Measurements from ENCODE around the gene ROPN1L. TPM values are rescaled to one million over a fixed set of nuclear protein-coding genes. Genes with fewer than 3 reads are reported as not detected.

Gene ROPN1L
- total RNA-seq, 1 donor from 2014 or later: 0.77 TPM

GRCh38 chr5:10455277-10455670 is 13.6 kb downstream of the ROPN1L start:
- H3K27me3 ChIP-seq (ENCODE audit: insufficient read depth, low read length): no peaks in the 10 kb centered on the region
- DNase-seq (ENCODE audit: low read depth) (no peak), FAIRE-seq (no peak)
- H3K4me3 Mint-ChIP-seq (ENCODE audit: unreplicated experiment): no peak overlapping the region
- peaks cover 32% of the 10 kb centered on the region for H3K4me1 ChIP-seq (ENCODE audit: insufficient read depth, low read length)
- H3K36me3 ChIP-seq (ENCODE audit: insufficient read depth, low read length): no peaks in the 10 kb centered on the region
- H2AFZ ChIP-seq (ENCODE audit: low read depth, low read length): no peak overlapping the region
- no peaks in the 10 kb centered on the region for H4K20me1 ChIP-seq (ENCODE audit: insufficient read depth, low read length)
- peak overlapping the region; percentile 46 for H3K27ac ChIP-seq (ENCODE audit: low read depth, low read length)
- H3K4me2 ChIP-seq (ENCODE audit: low read length): peak overlapping the region; percentile 71
- no peaks in the 10 kb centered on the region for H3K79me2 ChIP-seq (ENCODE audit: insufficient read depth, low read length)
- peak overlapping the region; percentile 75 for H3K27ac Mint-ChIP-seq (ENCODE audit: unreplicated experiment)
- no peak overlapping the region for H3K4me3 ChIP-seq (ENCODE audit: insufficient read depth, low read depth, low read length)
- peak overlapping the region; percentile 61 for H3K9ac ChIP-seq (ENCODE audit: low read length)
- no peaks in the 10 kb centered on the region for H3K9me3 ChIP-seq (ENCODE audit: insufficient read depth, low read depth, low read length)
- H3K36me3 Mint-ChIP-seq (ENCODE audit: low read depth, unreplicated experiment): peaks cover 3% of the 10 kb centered on the region
- TF ChIP-seq, protein P1, sequence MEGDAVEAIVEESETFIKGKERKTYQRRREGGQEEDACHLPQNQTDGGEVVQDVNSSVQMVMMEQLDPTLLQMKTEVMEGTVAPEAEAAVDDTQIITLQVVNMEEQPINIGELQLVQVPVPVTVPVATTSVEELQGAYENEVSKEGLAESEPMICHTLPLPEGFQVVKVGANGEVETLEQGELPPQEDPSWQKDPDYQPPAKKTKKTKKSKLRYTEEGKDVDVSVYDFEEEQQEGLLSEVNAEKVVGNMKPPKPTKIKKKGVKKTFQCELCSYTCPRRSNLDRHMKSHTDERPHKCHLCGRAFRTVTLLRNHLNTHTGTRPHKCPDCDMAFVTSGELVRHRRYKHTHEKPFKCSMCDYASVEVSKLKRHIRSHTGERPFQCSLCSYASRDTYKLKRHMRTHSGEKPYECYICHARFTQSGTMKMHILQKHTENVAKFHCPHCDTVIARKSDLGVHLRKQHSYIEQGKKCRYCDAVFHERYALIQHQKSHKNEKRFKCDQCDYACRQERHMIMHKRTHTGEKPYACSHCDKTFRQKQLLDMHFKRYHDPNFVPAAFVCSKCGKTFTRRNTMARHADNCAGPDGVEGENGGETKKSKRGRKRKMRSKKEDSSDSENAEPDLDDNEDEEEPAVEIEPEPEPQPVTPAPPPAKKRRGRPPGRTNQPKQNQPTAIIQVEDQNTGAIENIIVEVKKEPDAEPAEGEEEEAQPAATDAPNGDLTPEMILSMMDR (IDR thresholded peaks at IDR 0.05; ENCODE audit: insufficient read depth, low read depth, low read length): no peak
- TF ChIP-seq EZH2 (IDR thresholded peaks at IDR 0.05; ENCODE audit: insufficient read depth, low read length): no peak
- no peaks in the 10 kb centered on the region for H3K9me3 Mint-ChIP-seq (ENCODE audit: unreplicated experiment)
- H3K27me3 Mint-ChIP-seq (ENCODE audit: low read depth, unreplicated experiment): peaks cover 8% of the 10 kb centered on the region
- H3K4me1 Mint-ChIP-seq (ENCODE audit: low read depth, unreplicated experiment): peaks cover 37% of the 10 kb centered on the region

DNA sequence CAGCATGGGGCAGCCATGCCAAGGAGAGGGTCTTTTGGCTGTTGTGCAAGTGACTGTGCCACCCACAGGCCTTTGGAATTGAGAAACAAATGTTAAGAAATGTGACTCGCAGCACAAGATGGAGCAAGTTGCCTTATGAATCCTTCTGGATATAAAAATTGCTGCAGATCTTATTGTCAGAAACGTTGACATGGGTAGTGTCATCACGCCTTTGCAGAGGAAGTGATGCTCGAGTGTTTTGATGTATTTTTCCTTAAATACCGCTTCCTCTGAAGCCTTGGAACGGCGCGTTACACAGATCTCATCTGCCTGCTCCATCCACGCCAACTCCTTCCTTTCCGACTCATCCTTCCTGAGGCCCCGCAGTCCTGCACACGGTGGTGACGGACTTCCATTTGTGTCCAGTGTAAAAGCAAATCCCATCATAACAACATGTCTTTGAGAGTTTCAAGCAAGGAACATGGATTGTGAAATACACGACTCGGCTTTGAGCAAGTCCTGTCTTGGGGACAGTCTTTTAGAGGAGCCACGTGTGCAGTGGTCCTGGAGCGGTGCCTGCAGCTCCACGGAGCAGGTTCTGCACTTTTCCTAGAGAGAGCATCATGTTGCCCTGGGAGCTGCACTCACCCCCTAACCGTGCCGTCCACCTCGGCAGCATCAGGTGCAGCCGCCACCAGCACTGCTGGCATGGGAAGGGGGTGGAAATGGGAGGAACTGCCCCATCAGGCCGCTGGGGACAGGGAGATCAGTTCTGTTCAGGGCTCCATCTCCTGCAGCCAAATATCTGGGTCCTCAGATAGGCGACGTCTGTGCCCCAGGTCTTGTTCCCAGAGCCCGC is 15.1 kb downstream of the ROPN1L start:
- Mint-ChIP-seq H3K4me3 (ENCODE audit: unreplicated experiment) (no peak overlapping the region), H3K27me3 (ENCODE audit: low read depth, unreplicated experiment) (peaks cover 22% of the 10 kb centered on the region), H3K36me3 (ENCODE audit: low read depth, unreplicated experiment) (no peaks in the 10 kb centered on the region), H3K27ac (ENCODE audit: unreplicated experiment) (peak overlapping the region; percentile 3), H3K9me3 (ENCODE audit: unreplicated experiment) (no peaks in the 10 kb centered on the region), H3K4me1 (ENCODE audit: low read depth, unreplicated experiment) (peaks cover 37% of the 10 kb centered on the region)
- no peak overlapping the region for H3K4me3 ChIP-seq (ENCODE audit: insufficient read depth, low read depth, low read length)
- no peaks in the 10 kb centered on the region for H3K79me2 ChIP-seq (ENCODE audit: insufficient read depth, low read length)
- peak overlapping the region; percentile 6 for H3K4me2 ChIP-seq (ENCODE audit: low read length)
- no peaks in the 10 kb centered on the region for H3K36me3 ChIP-seq (ENCODE audit: insufficient read depth, low read length)
- no peaks in the 10 kb centered on the region for H3K9me3 ChIP-seq (ENCODE audit: insufficient read depth, low read depth, low read length)
- H3K4me1 ChIP-seq (ENCODE audit: insufficient read depth, low read length): peaks cover 32% of the 10 kb centered on the region
- TF ChIP-seq, protein P1 (IDR thresholded peaks at IDR 0.05; ENCODE audit: insufficient read depth, low read depth, low read length): no peak
- no peak for TF ChIP-seq EZH2 (IDR thresholded peaks at IDR 0.05; ENCODE audit: insufficient read depth, low read length)
- no peak overlapping the region for H2AFZ ChIP-seq (ENCODE audit: low read depth, low read length)
- no peaks in the 10 kb centered on the region for H3K27me3 ChIP-seq (ENCODE audit: insufficient read depth, low read length)
- FAIRE-seq (no peak), DNase-seq (ENCODE audit: low read depth) (peak; percentile 28)
- no peak overlapping the region for H3K27ac ChIP-seq (ENCODE audit: low read depth, low read length)
- no peak overlapping the region for H3K9ac ChIP-seq (ENCODE audit: low read length)
- no peaks in the 10 kb centered on the region for H4K20me1 ChIP-seq (ENCODE audit: insufficient read depth, low read length)
